Lower leg skin (tissue), 3 donors: ENCODE measurements around the gene CREB3L4.

ENCODE experiments used
- CTCF ChIP-seq, 3 donors: fragments of 450-650 bp; IDR thresholded peaks; one replicate each; pipeline ENCODE4 v1.5.1; 2016; ENCODE audit warnings: antibody characterized with exemption in 3 of 3, mild to moderate bottlenecking in 3 of 3, moderate library complexity in 2 of 3
- POLR2A ChIP-seq, 2 donors: fragments of 450-650 bp; IDR thresholded peaks; one replicate each; pipeline ENCODE4 v1.6.1; 2016 to 2017; ENCODE audit warnings: antibody characterized with exemption in 2 of 2, mild to moderate bottlenecking in 1 of 2, moderate library complexity in 1 of 2

- TF ChIP-seq CTCF (IDR thresholded peaks at IDR 0.05) (no peak), POLR2A (IDR thresholded peaks at IDR 0.05) (no peak)
Measured at GRCh38 chr1:153939476-153939875, 28.2 kb upstream of the CREB3L4 start.
